ENCODE measurements around the gene DMRTC2.

DMRTC2 gene

DNA sequence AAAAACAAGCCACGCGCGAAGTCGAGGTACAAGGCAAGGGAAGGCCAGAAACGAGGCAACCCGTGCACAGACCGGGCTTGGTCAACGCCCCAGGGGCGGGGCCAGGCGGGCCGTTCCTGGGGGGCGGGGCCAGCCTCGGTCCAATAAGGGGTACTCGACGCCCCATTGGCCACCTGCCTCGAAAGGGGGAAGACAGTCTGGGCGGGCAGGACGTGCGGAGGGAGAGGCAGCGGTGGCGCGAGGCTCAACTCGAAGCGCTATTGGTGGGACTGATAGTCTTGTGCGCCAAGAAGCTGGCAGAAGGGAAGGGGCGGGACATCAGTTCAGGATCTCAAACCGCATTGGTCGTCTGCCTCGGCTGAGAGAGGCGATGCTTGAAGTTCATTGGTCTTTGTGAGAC, 241 bp upstream of the DMRTC2 start, which contains the start of gene LYPD4:
Gene LYPD4, minus strand, starts transcription at position 83 of the 400 bp plus-strand sequence. CDS start 5,398 bp downstream, outside the sequence.
- peaks cover 10% of the 10 kb centered on the region; the same call in 1 of the 2 replicates for H3K9me3 ChIP-seq
- no peak within 1 kb of the TSS for H3K9ac ChIP-seq
- H3K36me3 ChIP-seq: no peaks in the 10 kb centered on the region
- no peak within 1 kb of the TSS for H3K4me2 ChIP-seq
- no peak for TF ChIP-seq Cebpa-rat (IDR thresholded peaks at IDR 0.05)
- no peak within 1 kb of the TSS for H3K4me3 ChIP-seq
- H3K27ac ChIP-seq: no peak within 1 kb of the TSS
- H3K27me3 ChIP-seq: no peaks in the 10 kb centered on the region
- no peaks in the 10 kb centered on the region for H3K4me1 ChIP-seq
- H4K20me1 ChIP-seq: no peaks in the 10 kb centered on the region

DNA sequence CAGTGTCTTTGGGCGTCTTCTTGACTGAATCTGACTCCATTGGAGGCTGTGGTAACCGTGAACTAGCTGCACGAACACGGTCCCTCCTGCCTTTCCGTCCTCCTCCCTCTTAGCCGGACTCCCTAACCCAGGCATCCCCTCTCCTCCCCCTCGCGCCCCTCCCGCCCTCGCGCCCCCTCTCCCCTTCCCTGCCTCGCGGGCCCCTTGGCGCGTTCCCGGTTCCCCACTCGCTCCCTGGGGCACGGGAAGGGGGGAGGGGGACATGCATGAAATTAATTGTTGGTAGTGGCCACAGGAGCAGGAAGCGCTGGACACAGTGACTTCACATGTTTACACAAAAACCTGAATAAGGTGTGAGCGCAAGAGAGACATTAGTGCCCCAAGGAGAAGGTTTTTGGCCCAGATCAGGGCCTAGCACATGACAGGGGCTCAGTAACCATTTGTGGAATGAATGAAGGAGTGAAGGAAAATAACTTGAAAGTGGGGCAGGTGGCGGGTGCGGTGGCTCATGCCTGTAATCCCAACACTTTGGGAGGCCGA, 279 bp downstream of the DMRTC2 start:
- Histone ChIP-seq H3K36me3 (no peaks in the 10 kb centered on the region), H3K4me3 (no peak overlapping the region), H3K4me2 (no peak overlapping the region), H3K27ac (no peak overlapping the region), H3K27me3 (no peaks in the 10 kb centered on the region), H3K9ac (no peak overlapping the region), H3K9me3 (peaks cover 10% of the 10 kb centered on the region; the same call in 1 of the 2 replicates), H3K4me1 (no peaks in the 10 kb centered on the region), H4K20me1 (no peaks in the 10 kb centered on the region)
- TF ChIP-seq Cebpa-rat (IDR thresholded peaks at IDR 0.05): no peak

DNA sequence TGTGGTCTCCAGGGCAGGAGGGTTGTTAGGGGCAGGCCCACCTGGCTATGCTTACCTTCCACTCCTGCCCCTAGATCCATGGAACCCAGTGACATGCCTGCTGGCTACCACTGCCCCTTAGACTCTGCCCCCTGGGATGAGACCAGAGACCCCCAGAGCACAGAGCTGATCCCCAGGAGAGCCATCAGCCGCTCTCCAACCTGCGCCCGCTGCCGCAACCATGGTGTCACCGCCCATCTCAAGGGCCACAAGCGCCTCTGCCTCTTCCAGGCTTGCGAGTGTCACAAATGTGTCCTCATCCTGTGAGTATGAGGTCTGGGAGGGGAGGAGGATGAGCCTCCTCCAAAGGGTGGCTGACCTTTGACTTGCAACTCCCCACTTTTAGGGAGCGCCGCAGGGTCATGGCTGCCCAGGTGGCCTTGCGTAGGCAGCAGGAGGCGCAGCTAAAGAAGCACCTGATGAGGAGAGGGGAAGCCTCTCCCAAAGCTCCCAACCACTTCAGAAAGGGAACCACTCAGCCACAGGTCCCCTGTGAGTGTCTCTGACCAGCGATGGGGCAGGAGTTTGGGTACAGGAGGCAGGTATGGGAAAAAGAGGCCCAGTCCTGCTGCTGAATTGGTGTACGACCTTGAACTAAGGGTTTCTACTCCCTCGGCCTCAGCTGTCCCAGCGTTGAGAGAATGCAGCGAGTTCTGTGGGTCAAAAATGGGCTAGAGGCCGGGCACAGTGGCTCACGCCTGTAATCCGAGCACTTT, 2.7 kb downstream of the DMRTC2 start:
- H3K36me3 ChIP-seq: no peaks in the 10 kb centered on the region
- H3K27ac ChIP-seq: no peak overlapping the region
- H3K27me3 ChIP-seq: no peaks in the 10 kb centered on the region
- no peak overlapping the region for H3K4me3 ChIP-seq
- no peaks in the 10 kb centered on the region for H3K4me1 ChIP-seq
- TF ChIP-seq Cebpa-rat (IDR thresholded peaks at IDR 0.05): no peak
- H3K9me3 ChIP-seq: peaks cover 10% of the 10 kb centered on the region; the same call in 1 of the 2 replicates
- H3K9ac ChIP-seq: no peak overlapping the region
- H4K20me1 ChIP-seq: no peaks in the 10 kb centered on the region
- no peak overlapping the region for H3K4me2 ChIP-seq

DNA sequence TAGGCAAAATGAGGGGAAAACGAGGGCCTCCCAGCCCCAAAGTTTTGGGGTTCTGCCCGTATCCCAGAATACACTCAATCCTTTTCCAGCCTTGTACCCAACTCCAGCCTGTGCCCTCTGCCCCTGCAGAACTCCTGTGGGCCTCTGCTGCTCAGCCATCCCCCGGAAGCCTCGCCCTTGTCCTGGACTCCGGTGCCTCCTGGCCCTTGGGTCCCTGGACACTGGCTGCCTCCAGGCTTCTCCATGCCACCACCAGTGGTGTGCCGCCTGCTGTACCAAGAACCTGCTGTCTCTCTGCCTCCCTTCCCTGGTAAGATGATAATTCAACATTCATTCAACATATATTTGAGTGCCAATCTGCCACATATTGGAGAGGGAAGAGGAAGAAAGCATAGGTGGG, 3.8 kb downstream of the DMRTC2 start:
- Histone ChIP-seq H3K36me3 (no peaks in the 10 kb centered on the region), H3K4me3 (no peak overlapping the region), H3K4me1 (no peaks in the 10 kb centered on the region), H3K27me3 (no peaks in the 10 kb centered on the region), H3K9ac (no peak overlapping the region), H3K4me2 (no peak overlapping the region), H3K27ac (no peak overlapping the region), H4K20me1 (no peaks in the 10 kb centered on the region), H3K9me3 (peaks cover 10% of the 10 kb centered on the region; the same call in 1 of the 2 replicates)
- TF ChIP-seq Cebpa-rat (IDR thresholded peaks at IDR 0.05): no peak

DNA sequence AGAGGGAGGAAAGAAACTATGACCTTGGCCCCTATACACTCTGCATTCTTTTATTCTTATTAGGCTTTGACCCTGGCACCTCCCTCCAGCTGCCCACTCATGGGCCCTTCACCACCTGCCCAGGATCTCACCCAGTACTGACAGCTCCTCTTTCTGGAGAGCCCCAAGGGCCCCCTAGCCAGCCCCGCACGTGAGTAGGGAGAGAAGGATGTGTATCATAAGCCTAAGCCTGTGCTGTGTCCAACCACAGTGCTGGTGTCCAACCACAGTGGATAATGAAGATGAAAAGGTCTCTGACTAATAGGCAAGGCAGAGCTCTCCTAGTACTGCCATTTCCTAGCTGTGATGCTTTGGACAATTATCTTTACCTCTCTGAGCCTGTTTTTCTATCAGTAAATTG, 4.2 kb downstream of the DMRTC2 start:
- Histone ChIP-seq H3K36me3 (no peaks in the 10 kb centered on the region), H4K20me1 (no peaks in the 10 kb centered on the region), H3K9ac (no peak overlapping the region), H3K27ac (no peak overlapping the region), H3K4me3 (no peak overlapping the region), H3K4me2 (no peak overlapping the region), H3K4me1 (no peaks in the 10 kb centered on the region), H3K9me3 (peaks cover 8% of the 10 kb centered on the region; the same call in 1 of the 2 replicates), H3K27me3 (no peaks in the 10 kb centered on the region)
- no peak for TF ChIP-seq Cebpa-rat (IDR thresholded peaks at IDR 0.05)

DNA sequence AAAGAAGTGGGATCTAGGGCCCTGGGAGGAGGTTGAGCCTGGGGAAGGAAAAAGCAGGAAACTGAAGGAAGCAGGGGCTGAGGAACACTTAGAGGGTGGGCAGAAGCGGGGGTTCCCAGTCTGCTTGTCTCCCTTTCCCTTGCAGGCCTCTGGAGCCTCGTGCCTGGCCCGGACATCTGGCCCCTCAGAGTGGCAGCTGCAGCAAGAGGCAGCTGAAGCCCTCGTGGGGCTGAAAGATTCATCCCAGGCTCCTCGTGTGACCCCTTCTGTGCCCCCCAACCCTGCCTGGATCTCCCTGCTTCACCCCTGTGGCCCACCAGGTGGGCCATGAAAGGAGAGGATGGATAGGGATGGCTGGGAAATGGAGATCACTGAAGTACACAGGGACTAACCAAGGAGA, 5.5 kb downstream of the DMRTC2 start:
- no peaks in the 10 kb centered on the region for H4K20me1 ChIP-seq
- TF ChIP-seq Cebpa-rat (IDR thresholded peaks at IDR 0.05): no peak
- H3K36me3 ChIP-seq: no peaks in the 10 kb centered on the region
- H3K27ac ChIP-seq: no peak overlapping the region
- H3K9ac ChIP-seq: no peak overlapping the region
- H3K27me3 ChIP-seq: no peaks in the 10 kb centered on the region
- no peaks in the 10 kb centered on the region for H3K9me3 ChIP-seq
- no peak overlapping the region for H3K4me2 ChIP-seq
- H3K4me3 ChIP-seq: no peak overlapping the region
- peaks cover 9% of the 10 kb centered on the region; the same call in 1 of the 2 replicates for H3K4me1 ChIP-seq

DNA sequence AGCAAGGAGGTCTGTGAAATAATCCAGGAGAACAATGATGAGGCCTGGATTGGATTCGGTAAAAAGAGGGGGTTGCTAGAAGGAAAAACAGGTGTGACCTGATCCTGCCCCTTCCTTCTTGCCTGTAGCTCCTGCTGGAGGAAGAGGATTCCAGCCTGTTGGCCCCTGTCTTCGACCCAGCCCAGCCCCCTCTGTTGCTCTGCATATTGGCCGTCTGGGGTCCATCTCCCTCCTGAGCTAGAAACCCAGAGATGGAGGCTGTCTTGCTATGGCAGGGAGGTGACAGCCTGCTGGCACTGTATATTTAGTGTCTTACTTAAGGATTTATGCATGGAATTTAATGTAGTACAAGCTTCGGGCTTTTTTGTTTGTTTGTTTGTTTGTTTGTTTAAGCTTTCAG, 6.6 kb downstream of the DMRTC2 start:
- Histone ChIP-seq H4K20me1 (no peaks in the 10 kb centered on the region), H3K9ac (no peak overlapping the region), H3K9me3 (no peaks in the 10 kb centered on the region), H3K36me3 (no peaks in the 10 kb centered on the region), H3K27me3 (no peaks in the 10 kb centered on the region), H3K27ac (no peak overlapping the region), H3K4me2 (no peak overlapping the region), H3K4me3 (no peak overlapping the region), H3K4me1 (peaks cover 9% of the 10 kb centered on the region; the same call in 1 of the 2 replicates)
- no peak for TF ChIP-seq Cebpa-rat (IDR thresholded peaks at IDR 0.05)

DNA sequence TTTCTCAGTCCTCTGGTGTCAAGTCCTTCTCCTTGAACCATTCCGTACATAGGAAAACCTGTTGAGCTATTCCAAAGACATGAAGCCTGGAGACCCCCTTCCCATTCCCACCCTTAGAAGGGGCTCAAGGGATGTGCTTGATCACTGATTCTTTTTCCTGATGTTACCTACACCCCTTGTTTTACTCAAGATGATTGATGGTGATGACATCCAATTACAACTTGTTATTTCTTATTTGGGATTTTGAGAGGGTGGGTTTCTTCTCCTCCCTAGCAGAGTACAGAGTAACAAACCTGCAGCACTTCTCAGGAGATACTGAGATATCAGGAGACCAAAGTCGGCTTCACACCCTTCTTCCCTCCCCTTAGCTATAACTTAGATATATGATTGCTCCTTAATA, 8.5 kb downstream of the DMRTC2 start:
- no peak overlapping the region for H3K4me3 ChIP-seq
- no peaks in the 10 kb centered on the region for H4K20me1 ChIP-seq
- H3K27me3 ChIP-seq: no peaks in the 10 kb centered on the region
- no peak overlapping the region for H3K27ac ChIP-seq
- no peaks in the 10 kb centered on the region for H3K36me3 ChIP-seq
- no peaks in the 10 kb centered on the region for H3K9me3 ChIP-seq
- H3K4me1 ChIP-seq: peaks cover 21% of the 10 kb centered on the region
- H3K9ac ChIP-seq: no peak overlapping the region
- no peak for TF ChIP-seq Cebpa-rat (IDR thresholded peaks at IDR 0.05)
- H3K4me2 ChIP-seq: no peak overlapping the region

DNA sequence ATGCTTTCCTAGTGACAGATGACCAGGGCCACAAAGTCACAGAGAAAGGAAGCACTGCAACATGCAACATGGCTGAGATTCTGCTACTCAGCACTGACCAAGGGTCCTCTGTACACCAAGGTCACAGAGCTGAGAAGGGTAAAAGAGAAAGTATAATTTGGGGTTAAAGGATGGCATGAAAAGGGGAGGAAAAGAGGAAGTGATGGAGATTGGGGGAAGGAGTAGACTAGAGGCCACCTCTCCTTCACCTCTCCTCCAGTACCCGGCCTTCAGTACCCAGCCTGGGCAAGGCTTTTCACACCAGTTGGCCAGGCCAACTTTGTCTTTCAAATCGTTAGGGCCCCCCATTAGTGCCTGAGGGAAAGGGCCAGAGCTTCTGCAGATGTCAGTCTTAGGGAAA, 8.9 kb downstream of the DMRTC2 start:
- Histone ChIP-seq H3K36me3 (no peaks in the 10 kb centered on the region), H4K20me1 (no peaks in the 10 kb centered on the region), H3K27me3 (no peaks in the 10 kb centered on the region), H3K9me3 (no peaks in the 10 kb centered on the region), H3K27ac (no peak overlapping the region), H3K4me3 (no peak overlapping the region), H3K4me1 (peaks cover 25% of the 10 kb centered on the region), H3K9ac (no peak overlapping the region), H3K4me2 (no peak overlapping the region)
- no peak for TF ChIP-seq Cebpa-rat (IDR thresholded peaks at IDR 0.05)

DNA sequence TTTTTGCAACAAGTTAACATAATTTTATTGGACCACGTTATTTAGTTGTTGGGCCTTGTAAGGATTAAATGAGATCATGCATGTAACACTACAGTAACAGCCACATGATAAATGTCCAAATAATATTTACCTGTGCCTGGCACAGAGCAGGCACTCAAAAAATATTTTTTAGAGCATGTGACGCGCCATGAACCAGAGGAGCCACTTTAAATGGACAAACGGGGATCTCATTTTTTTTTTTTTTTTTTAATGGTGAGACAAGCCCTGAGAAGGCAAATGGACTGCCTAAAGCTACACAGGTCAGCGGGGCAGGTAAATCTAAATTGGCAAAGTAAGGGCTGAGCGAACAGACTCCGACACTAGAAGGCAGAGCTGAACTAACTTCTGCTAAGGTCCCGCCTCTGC, 14.4 kb downstream of the DMRTC2 start:
- Histone ChIP-seq H3K36me3 (peaks cover 37% of the 10 kb centered on the region), H3K4me1 (peaks cover 65% of the 10 kb centered on the region), H3K9me3 (no peaks in the 10 kb centered on the region), H3K27me3 (no peaks in the 10 kb centered on the region), H3K4me3 (peak overlapping the region; percentile 98), H4K20me1 (peaks cover 36% of the 10 kb centered on the region), H3K27ac (peak overlapping the region; percentile 27; the same call in 1 of the 2 replicates), H3K9ac (peak overlapping the region; percentile 100; the same call in 1 of the 2 replicates), H3K4me2 (peak overlapping the region; percentile 70)
- no peak for TF ChIP-seq Cebpa-rat (IDR thresholded peaks at IDR 0.05)

All from BLaER1 (cell line).